DND-41 (cell line): ENCODE measurements around the gene PLA2G4E.

ENCODE experiments used
- CTCF ChIP-seq: IDR thresholded peaks from 2 replicates; pipeline ENCODE4 v1.5.1; 2012; ENCODE audit warnings: borderline replicate concordance, low read length, moderate library complexity, mild to moderate bottlenecking; ENCODE audit not compliant: poor library complexity, severe bottlenecking; ENCODE audit errors: extremely low read depth
- EZH2 ChIP-seq: IDR thresholded peaks from 3 replicates; pipeline ENCODE4 v1.6.1; 2012; ENCODE audit warnings: borderline replicate concordance, low read depth, mild to moderate bottlenecking, moderate library complexity, low read length, inconsistent platforms; ENCODE audit not compliant: severe bottlenecking

- TF ChIP-seq CTCF (no peak), EZH2 (no peak)
Observed at GRCh38 chr15:41968701-41969100, 52.1 kb downstream of the PLA2G4E start.
